Activated CD4-positive, alpha-beta memory T cell treated with anti-CD3 and anti-CD28 coated beads for 36 hours (primary cell): Measurements from ENCODE around the gene CNPY3. TPM values are rescaled to one million over a fixed set of nuclear protein-coding genes. Genes with fewer than 3 reads are reported as not detected.

Source experiments
- CTCF ChIA-PET: fragments of 350-600 bp; sonication (Branson Sonifier 250); formaldehyde crosslinking; loops from one replicate; lab custom pipeline; 2021; ENCODE audit warnings: antibody characterized with exemption, inconsistent platforms; lab: Charles Lee
- POLR2A ChIA-PET: fragments of 350-600 bp; sonication (Branson Sonifier 250); formaldehyde crosslinking; loops from one replicate; lab custom pipeline; 2021; ENCODE audit warnings: antibody characterized with exemption; lab: Charles Lee
- DNase-seq: peaks from one replicate; pipeline ENCODE4 v3.0.0-alpha.2; 2020
- H3K27ac Mint-ChIP-seq: one replicate; pipeline ENCODE4 v1.8.0; 2021; ENCODE audit warnings: mixed read lengths
- H3K27me3 Mint-ChIP-seq: one replicate; pipeline ENCODE4 v1.8.0; 2021; ENCODE audit warnings: mixed read lengths
- H3K36me3 Mint-ChIP-seq: one replicate; pipeline ENCODE4 v1.8.0; 2021; ENCODE audit warnings: mixed read lengths
- H3K4me1 Mint-ChIP-seq: one replicate; pipeline ENCODE4 v1.8.0; 2021; ENCODE audit warnings: low read depth, mixed read lengths
- H3K4me3 Mint-ChIP-seq: one replicate; pipeline ENCODE4 v1.8.0; 2021; ENCODE audit warnings: mild to moderate bottlenecking, mixed read lengths
- H3K9me3 Mint-ChIP-seq: one replicate; pipeline ENCODE4 v1.8.0; 2021; ENCODE audit warnings: mixed read lengths
- intact Hi-C: fragments of 100-400 bp; cut with micrococcal nuclease; formaldehyde crosslinking; loops from one replicate; pipeline ENCODE4 v1.15.1; 2023
- total RNA-seq, 2 experiments: library from RNA; stranded (reverse); gene quantifications; one replicate each; pipeline ENCODE4 v1.2.3, GENCODE V29; 2021

Gene CNPY3
- total RNA-seq, 2 experiments from 2014 or later: 32.2 to 37.6 TPM

DNA sequence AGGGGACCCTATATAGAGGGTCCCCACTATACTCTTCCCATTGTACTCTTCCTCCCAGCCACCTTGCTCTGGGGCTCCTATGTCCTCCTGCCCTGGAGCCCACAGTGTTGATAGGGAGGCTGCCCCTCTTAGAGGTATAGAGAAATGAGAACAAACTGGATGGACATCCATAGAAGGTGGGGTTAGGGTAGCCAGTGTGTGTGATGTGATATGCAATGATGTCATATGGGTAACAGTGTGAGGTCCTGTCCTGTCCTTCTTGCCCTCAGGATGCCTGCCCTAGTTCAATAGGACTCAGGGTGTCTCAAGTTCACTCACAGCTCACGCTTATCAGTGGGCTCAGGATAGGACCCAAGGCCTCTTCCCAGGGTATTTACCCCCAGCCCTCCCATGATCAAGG lies 13.0 kb upstream of the CNPY3 start:
- peaks cover 10% of the 10 kb centered on the region for H3K27me3 Mint-ChIP-seq
- H3K9me3 Mint-ChIP-seq: no peaks in the 10 kb centered on the region
- intact Hi-C loops: no loop called here
- H3K4me3 Mint-ChIP-seq: no peak overlapping the region
- H3K27ac Mint-ChIP-seq: no peak overlapping the region
- POLR2A ChIA-PET: no interaction called here
- no peak for DNase-seq
- no peaks in the 10 kb centered on the region for H3K36me3 Mint-ChIP-seq
- H3K4me1 Mint-ChIP-seq: peaks cover 1% of the 10 kb centered on the region
- CTCF ChIA-PET: no interaction called here

DNA sequence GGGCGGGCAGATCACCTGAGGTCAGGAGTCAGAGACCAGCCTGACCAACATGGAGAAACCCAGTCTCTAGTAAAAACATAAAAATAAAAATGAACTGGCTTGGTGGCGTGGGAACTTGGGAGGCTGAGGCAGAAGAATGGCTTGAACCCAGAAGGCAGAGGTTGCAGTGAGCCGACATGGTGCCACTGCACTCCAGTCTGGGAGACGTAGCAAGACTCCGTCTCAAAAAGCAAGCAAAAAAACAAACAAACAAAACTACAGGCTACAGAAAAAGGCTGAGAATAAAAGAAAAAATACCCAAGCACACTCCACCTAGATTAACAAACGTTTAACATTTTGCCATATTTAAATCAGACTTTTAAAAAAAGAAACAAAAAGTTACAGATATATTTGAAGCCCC lies 7.5 kb upstream of the CNPY3 start:
- no peak overlapping the region for H3K4me3 Mint-ChIP-seq
- no peaks in the 10 kb centered on the region for H3K36me3 Mint-ChIP-seq
- DNase-seq: no peak
- POLR2A ChIA-PET: interaction anchor here (0.6 kb wide), 1 partner anchor 31 kb away, joined by 3 read pairs; no protein-coding TSS in a partner anchor
- H3K27ac Mint-ChIP-seq: no peak overlapping the region
- intact Hi-C loops: no loop called here
- H3K27me3 Mint-ChIP-seq: no peaks in the 10 kb centered on the region
- H3K4me1 Mint-ChIP-seq: no peaks in the 10 kb centered on the region
- CTCF ChIA-PET: no interaction called here
- no peaks in the 10 kb centered on the region for H3K9me3 Mint-ChIP-seq

DNA sequence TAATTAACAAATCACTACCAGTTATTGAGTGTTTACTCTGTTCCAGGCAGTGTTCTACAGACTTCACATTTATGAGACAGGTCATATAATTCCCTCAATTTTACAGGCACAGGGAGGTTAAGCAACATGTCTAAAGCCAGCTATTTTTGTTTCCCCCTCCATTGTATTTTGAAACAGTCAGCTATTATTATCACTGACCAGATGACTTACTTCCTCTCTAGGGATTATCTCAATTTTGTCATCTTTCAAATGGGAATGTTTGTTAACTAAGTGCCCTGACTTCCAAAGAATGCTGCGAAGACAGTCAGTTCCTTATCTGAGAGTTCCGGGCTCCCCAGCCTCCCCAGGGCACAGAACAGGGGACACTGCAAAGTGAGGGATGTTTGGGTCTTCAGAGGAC lies 5.6 kb upstream of the CNPY3 start:
- ChIA-PET CTCF (no interaction called here), POLR2A (no interaction called here)
- intact Hi-C loops: no loop called here
- no peaks in the 10 kb centered on the region for H3K9me3 Mint-ChIP-seq
- H3K4me1 Mint-ChIP-seq: peaks cover 5% of the 10 kb centered on the region
- DNase-seq: no peak
- H3K36me3 Mint-ChIP-seq: no peaks in the 10 kb centered on the region
- H3K4me3 Mint-ChIP-seq: no peak overlapping the region
- no peak overlapping the region for H3K27ac Mint-ChIP-seq
- no peaks in the 10 kb centered on the region for H3K27me3 Mint-ChIP-seq

DNA sequence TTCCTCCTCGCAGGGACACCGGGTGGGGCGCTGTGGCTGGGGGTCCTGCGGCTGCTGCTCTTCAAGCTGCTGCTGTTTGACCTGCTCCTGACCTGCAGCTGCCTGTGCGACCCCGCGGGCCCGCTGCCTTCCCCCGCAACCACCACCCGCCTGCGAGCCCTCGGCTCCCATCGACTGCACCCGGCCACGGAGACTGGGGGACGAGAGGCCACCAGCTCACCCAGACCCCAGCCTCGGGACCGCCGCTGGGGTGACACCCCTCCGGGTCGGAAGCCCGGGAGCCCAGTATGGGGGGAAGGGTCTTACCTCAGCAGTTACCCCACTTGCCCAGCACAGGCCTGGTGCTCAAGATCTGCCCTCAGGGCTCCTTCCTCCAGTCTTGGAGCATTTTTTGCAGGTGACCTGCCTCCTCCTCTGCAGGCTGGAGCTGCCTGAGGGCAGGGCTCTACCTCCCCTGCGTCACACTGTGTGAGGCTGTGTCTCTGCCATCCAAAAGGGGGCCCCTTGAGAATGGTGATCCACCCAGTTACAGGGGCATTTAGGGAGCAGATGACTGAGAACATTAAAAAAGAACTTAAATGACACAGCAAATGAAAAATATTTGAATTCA lies 3.9 kb upstream of the CNPY3 start:
- Mint-ChIP-seq H3K27me3 (no peaks in the 10 kb centered on the region), H3K4me1 (peaks cover 9% of the 10 kb centered on the region), H3K9me3 (no peaks in the 10 kb centered on the region), H3K27ac (no peak overlapping the region), H3K36me3 (peaks cover 3% of the 10 kb centered on the region), H3K4me3 (no peak overlapping the region)
- intact Hi-C loops: no loop called here
- ChIA-PET POLR2A (no interaction called here), CTCF (interaction anchor here (0.6 kb wide), 1 partner anchor 312 kb away, joined by 3 read pairs; no protein-coding TSS in a partner anchor)
- no peak for DNase-seq

DNA sequence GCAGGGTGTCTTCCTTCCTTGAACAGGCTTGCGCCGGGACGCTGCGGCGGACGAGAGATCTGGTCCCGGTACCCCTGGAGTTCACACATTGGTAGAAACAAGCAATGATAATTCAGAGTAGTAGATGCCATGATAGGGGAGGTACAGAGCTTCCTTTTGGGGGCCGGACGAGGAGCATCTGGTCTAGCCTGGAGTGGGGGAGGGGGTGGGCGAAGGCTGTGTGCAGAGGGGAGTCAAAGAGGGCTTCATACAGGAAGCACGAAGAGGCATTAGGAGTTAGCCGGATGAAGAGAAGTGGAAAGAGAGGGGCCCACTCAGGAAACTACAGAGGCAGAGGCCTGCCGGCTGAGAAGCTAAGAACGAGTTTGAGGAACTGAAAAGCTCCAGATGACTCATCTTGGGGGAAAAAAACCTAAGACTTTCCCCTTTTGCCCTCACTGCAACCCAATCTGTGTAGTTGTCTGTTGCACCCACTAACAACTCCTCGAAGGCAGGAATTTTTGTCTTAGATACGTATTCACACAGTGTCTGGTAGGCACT lies 611 bp downstream of the CNPY3 start:
- no peaks in the 10 kb centered on the region for H3K27me3 Mint-ChIP-seq
- intact Hi-C loops: loop anchor here (1.0 to 2.0 kb wide), 11 partner anchors 40 to 587 kb away; partner anchors contain the start of genes CUL7, KLC4, KLHDC3 and MRPL2
- H3K4me3 Mint-ChIP-seq: peak overlapping the region; percentile 96
- no peaks in the 10 kb centered on the region for H3K9me3 Mint-ChIP-seq
- peak; percentile 75 for DNase-seq
- H3K27ac Mint-ChIP-seq: peak overlapping the region; percentile 99
- ChIA-PET CTCF (interaction anchor here (0.6 to 2.8 kb wide), 12 partner anchors 16 to 214 kb away, joined by 3 to 11 read pairs (median 4); partner anchors contain the start of genes PEX6 and PPP2R5D), POLR2A (interaction anchor here (0.5 to 2.8 kb wide), 21 partner anchors 10 to 454 kb away, joined by 3 to 30 read pairs (median 3); partner anchors contain the start of genes KLC4, KLHDC3, MEA1 and MRPL2)
- peaks cover 39% of the 10 kb centered on the region for H3K4me1 Mint-ChIP-seq
- H3K36me3 Mint-ChIP-seq: peaks cover 24% of the 10 kb centered on the region

DNA sequence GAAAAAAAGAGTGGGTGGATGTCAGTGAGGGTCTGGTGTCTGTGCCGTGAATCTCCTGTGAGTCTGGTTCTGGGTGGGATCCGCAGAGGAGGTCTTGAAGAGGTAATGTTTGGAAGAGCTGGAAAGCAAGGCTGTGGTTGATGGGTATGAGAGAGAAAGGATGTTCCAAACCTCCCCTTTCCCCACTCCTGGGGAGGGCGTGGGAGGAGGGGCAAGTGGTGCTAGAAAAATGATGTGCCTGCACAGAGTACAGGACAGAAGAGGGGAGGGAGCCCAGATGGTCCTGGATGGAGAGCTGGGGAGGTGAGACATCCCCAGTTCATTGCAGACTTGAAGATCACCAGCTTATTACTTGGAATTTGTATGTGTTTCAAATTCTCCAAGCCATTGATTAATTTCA lies 3.1 kb downstream of the CNPY3 start:
- Mint-ChIP-seq H3K27ac (peak overlapping the region; percentile 79), H3K36me3 (peaks cover 38% of the 10 kb centered on the region), H3K27me3 (no peaks in the 10 kb centered on the region), H3K9me3 (no peaks in the 10 kb centered on the region), H3K4me3 (peak overlapping the region; percentile 41), H3K4me1 (peaks cover 42% of the 10 kb centered on the region)
- no peak for DNase-seq
- CTCF ChIA-PET: no interaction called here
- intact Hi-C loops: no loop called here
- POLR2A ChIA-PET: no interaction called here

DNA sequence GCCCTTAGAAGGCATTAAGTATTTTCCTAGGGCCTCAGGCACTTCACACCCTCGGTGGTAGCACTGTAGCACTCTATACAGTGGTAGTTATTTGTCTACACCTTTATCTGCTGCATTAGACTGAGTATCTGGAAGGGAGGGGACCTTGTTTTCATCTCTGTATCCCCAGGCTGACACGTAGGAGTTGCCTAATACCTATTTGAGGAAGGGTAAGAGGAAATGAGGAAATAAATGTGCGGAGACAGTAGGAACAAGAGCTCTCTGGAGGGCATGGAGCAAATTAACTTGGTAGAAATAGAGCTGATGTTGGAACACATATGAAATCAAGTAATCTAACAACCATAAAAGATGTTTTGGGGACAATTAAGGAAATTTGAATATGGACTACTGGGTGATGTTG lies 3.9 kb downstream of the CNPY3 start:
- H3K9me3 Mint-ChIP-seq: no peaks in the 10 kb centered on the region
- CTCF ChIA-PET: no interaction called here
- no peaks in the 10 kb centered on the region for H3K27me3 Mint-ChIP-seq
- peaks cover 42% of the 10 kb centered on the region for H3K36me3 Mint-ChIP-seq
- peak overlapping the region; percentile 11 for H3K27ac Mint-ChIP-seq
- H3K4me1 Mint-ChIP-seq: peaks cover 43% of the 10 kb centered on the region
- POLR2A ChIA-PET: no interaction called here
- intact Hi-C loops: no loop called here
- DNase-seq: no peak
- no peak overlapping the region for H3K4me3 Mint-ChIP-seq

DNA sequence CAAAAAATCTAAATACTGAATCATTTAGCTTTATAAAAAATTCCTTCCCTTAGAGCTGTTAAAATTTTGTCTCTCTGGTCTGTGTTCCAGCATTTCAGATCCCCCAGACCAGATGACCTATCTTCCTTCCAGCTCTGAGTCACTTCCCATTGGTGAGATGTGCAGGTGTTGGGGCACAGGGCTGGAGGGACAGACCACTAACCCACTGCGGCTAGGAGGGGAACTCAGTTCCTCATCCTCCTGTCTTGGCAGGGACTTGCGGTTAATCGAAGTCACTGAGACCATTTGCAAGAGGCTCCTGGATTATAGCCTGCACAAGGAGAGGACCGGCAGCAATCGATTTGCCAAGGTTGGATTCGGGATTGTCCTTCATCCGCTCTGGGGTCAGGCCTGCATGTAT lies 6.0 kb downstream of the CNPY3 start:
- no peaks in the 10 kb centered on the region for H3K27me3 Mint-ChIP-seq
- POLR2A ChIA-PET: no interaction called here

DNA sequence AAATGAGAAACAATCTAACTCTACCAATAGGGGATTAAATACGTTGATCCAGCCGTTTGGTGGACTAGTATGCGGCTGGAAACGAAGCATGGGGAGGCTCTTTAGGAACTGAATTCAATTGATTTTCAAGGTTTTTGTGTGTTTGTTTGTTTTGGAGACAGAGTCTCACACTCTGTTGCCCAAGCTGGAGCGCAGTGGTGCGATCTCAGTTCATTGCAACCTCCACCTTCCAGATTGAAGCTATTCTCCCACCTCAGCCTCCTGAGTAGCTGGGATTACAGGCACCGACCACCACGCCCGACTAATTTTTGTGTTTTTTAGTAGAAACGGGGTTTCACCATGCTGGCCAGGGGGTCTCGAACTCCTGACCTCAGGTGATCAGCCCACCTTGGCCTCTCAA lies 7.1 kb downstream of the CNPY3 start:
- Mint-ChIP-seq H3K27me3 (no peaks in the 10 kb centered on the region), H3K4me1 (peaks cover 25% of the 10 kb centered on the region), H3K36me3 (peaks cover 42% of the 10 kb centered on the region), H3K27ac (no peak overlapping the region), H3K4me3 (no peak overlapping the region), H3K9me3 (no peaks in the 10 kb centered on the region)
- intact Hi-C loops: no loop called here
- ChIA-PET POLR2A (interaction anchor here (1.3 kb wide), 1 partner anchor 77 kb away, joined by 3 read pairs; the partner anchor contains the start of gene MEA1), CTCF (no interaction called here)
- DNase-seq: no peak

More for the DNA sequence above, 6.0 kb downstream of the CNPY3 start:
- Mint-ChIP-seq H3K9me3 (no peaks in the 10 kb centered on the region), H3K4me1 (peaks cover 35% of the 10 kb centered on the region), H3K4me3 (no peak overlapping the region), H3K27ac (no peak overlapping the region), H3K36me3 (peaks cover 41% of the 10 kb centered on the region)
- no peak for DNase-seq
- CTCF ChIA-PET: interaction anchor here (1.0 kb wide), 1 partner anchor 208 kb away, joined by 4 read pairs; no protein-coding TSS in a partner anchor
- intact Hi-C loops: no loop called here

DNA sequence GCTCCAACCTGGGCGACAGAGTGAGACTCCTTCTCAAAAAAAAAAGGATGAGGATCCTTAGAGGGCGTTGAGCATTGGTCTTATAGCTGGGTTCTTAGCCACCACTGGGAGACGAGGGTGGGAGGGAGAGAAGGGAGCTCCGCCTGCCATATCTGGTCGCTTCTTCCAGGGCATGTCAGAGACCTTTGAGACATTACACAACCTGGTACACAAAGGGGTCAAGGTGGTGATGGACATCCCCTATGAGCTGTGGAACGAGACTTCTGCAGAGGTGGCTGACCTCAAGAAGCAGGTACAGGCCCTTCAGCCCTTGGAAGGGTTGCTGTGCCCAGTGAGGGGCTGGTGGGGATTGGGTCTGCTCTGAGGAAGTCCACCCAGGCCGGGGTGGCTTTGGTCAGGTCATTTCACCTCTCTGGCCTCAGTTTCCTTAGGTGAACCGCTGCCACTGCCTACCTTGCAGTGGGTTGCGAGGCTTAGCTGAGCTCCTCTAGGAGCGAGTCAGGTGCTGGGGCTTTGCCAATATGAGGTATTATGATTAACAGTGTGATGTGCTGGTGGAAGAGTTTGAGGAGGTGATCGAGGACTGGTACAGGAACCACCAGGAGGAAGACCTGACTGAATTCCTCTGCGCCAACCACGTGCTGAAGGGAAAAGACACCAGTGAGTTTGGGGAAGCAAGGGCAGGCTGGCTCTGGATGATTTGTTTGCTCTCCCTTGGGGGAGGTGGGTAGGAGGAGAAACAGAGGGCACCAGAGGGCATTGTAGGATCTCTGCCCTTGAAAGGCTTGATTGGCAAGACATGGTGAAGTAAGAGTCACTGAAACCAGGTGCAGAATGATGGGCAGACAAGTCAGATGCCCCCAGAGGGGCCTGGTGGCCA lies 8.5 kb downstream of the CNPY3 start:
- H3K36me3 Mint-ChIP-seq: peaks cover 31% of the 10 kb centered on the region
- no peak for DNase-seq
- H3K27ac Mint-ChIP-seq: no peak overlapping the region
- CTCF ChIA-PET: interaction anchor here (0.9 kb wide), 1 partner anchor 205 kb away, joined by 3 read pairs; no protein-coding TSS in a partner anchor
- no peaks in the 10 kb centered on the region for H3K9me3 Mint-ChIP-seq
- H3K4me1 Mint-ChIP-seq: peaks cover 13% of the 10 kb centered on the region
- intact Hi-C loops: no loop called here
- H3K4me3 Mint-ChIP-seq: no peak overlapping the region
- H3K27me3 Mint-ChIP-seq: no peaks in the 10 kb centered on the region
- POLR2A ChIA-PET: interaction anchor here (0.6 to 1.6 kb wide), 4 partner anchors 9 to 268 kb away, joined by 3 to 4 read pairs (median 4); partner anchors contain the start of genes CNPY3 and MEA1

DNA sequence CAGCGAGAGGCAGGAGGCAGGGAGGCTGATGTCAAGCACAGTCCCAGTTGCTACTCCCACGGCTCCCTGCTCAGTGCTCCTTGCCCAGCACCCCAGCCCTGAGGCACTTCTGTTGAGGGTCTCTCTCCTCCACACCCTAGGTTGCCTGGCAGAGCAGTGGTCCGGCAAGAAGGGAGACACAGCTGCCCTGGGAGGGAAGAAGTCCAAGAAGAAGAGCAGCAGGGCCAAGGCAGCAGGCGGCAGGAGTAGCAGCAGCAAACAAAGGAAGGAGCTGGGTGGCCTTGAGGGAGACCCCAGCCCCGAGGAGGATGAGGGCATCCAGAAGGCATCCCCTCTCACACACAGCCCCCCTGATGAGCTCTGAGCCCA lies 9.1 kb downstream of the CNPY3 start:
- DNase-seq: no peak
- no peaks in the 10 kb centered on the region for H3K27me3 Mint-ChIP-seq
- POLR2A ChIA-PET: interaction anchor here (0.6 to 1.6 kb wide), 2 partner anchors 10 to 57 kb away, joined by 4 read pairs; partner anchors contain the start of gene CNPY3
- H3K27ac Mint-ChIP-seq: no peak overlapping the region
- no peaks in the 10 kb centered on the region for H3K9me3 Mint-ChIP-seq
- intact Hi-C loops: no loop called here
- peaks cover 29% of the 10 kb centered on the region for H3K36me3 Mint-ChIP-seq
- no peak overlapping the region for H3K4me3 Mint-ChIP-seq
- H3K4me1 Mint-ChIP-seq: peaks cover 7% of the 10 kb centered on the region
- CTCF ChIA-PET: interaction anchor here (0.9 kb wide), 1 partner anchor 205 kb away, joined by 3 read pairs; no protein-coding TSS in a partner anchor
